ENCODE measurements around the gene ZDHHC6. TPM values are rescaled to one million over a fixed set of nuclear protein-coding genes. Genes with fewer than 3 reads are reported as not detected.

Gene ZDHHC6
- total and polyA plus RNA-seq, 2 of the 8 experiments (the other 6 are each of a cell fraction or from before 2014, with no cell fraction given): 13.6 to 27.4 TPM

- Histone ChIP-seq H3K23me2 (ENCODE audit: low read depth, low read length) (no peaks in the 10 kb centered on the region), H4K91ac (replicated peaks; ENCODE audit: insufficient read length, low read length) (no peak overlapping the region), H2BK12ac (ENCODE audit: low read depth, low read length) (no peak overlapping the region), H2AK5ac (ENCODE audit: low read depth, low read length) (no peak overlapping the region; the same call in 1 of the 2 replicates), H3K9ac (replicated peaks in 1 of 4; ENCODE audit: extremely low read depth in 1 of 4, low read depth in 3 of 4, low read length in 3 of 4) (no peak overlapping the region), H3K9me3 (ENCODE audit: insufficient read depth in 2 of 2, low read depth in 1 of 2, low read length in 1 of 2) (no peaks in the 10 kb centered on the region), H4K20me1 (replicated peaks in 1 of 2; ENCODE audit: control insufficient read depth in 1 of 2, insufficient read depth in 2 of 2, low read length in 2 of 2) (no peaks in the 10 kb centered on the region), H4K5ac (ENCODE audit: insufficient read length, low read depth, low read length) (no peak overlapping the region), H3K4me3 (ENCODE audit: extremely low read depth in 1 of 4, insufficient read depth in 2 of 4, low read depth in 3 of 4, low read length in 4 of 4) (no peak overlapping the region), H4K8ac (ENCODE audit: extremely low read depth, insufficient read depth, low read length) (no peak overlapping the region), H2BK5ac (ENCODE audit: low read depth, low read length) (no peak overlapping the region), H3K27me3 (replicated peaks in 1 of 4; ENCODE audit: control insufficient read depth in 3 of 4, extremely low read depth in 1 of 4, insufficient read depth in 3 of 4, low read length in 3 of 4) (no peaks in the 10 kb centered on the region), H2BK15ac (ENCODE audit: low read length) (no peak overlapping the region), H3K18ac (ENCODE audit: extremely low read depth, low read length) (no peak overlapping the region), H3K4me1 (replicated peaks in 1 of 4; ENCODE audit: control insufficient read depth in 3 of 4, insufficient read depth in 4 of 4, low read length in 3 of 4) (no peaks in the 10 kb centered on the region), H3K79me1 (ENCODE audit: low read depth, low read length) (no peaks in the 10 kb centered on the region; the same call in 1 of the 2 replicates), H3K14ac (ENCODE audit: insufficient read length) (no peak overlapping the region), H2AFZ (ENCODE audit: low read length) (no peak overlapping the region), H2BK20ac (ENCODE audit: low read length) (no peak overlapping the region), H3K27ac (ENCODE audit: low read depth, low read length) (no peak overlapping the region), H3K4me2 (ENCODE audit: insufficient read depth in 1 of 2, low read depth in 2 of 2, low read length in 2 of 2) (no peak overlapping the region), H2BK120ac (replicated peaks; ENCODE audit: low read depth, low read length) (no peak overlapping the region), H3K4ac (replicated peaks; ENCODE audit: insufficient read length, low read depth, low read length) (no peak overlapping the region), H3K23ac (ENCODE audit: insufficient read length) (no peak overlapping the region), H3K79me2 (ENCODE audit: control insufficient read depth in 1 of 2, insufficient read depth in 2 of 2, low read length in 2 of 2) (peaks cover 0 to 24% of the 10 kb centered on the region in 2 experiments; a peak in 2 of 4 replicates), H3K56ac (replicated peaks; ENCODE audit: insufficient read length, low read depth, low read length) (no peak overlapping the region), H3K36me3 (ENCODE audit: control insufficient read depth in 2 of 4, insufficient read depth in 4 of 4, low read length in 3 of 4) (no peaks in the 10 kb centered on the region; a peak in 1 of 8 replicates)
- DNase-seq (ENCODE audit: low read depth in 1 of 2, low spot score in 2 of 2) (no peak), FAIRE-seq (no peak)
- POLR2A ChIA-PET (ENCODE audit: partially characterized antibody): interaction anchor here (0.9 to 2.4 kb wide), 2 partner anchors 8 to 11 kb away, joined by 3 to 16 read pairs; partner anchors contain the start of genes VTI1A and ZDHHC6
- CTCF ChIA-PET (ENCODE audit: partially characterized antibody): interaction anchor here (0.9 to 2.3 kb wide), 5 partner anchors 9 to 146 kb away, joined by 3 to 26 read pairs (median 3); no protein-coding TSS in a partner anchor
- WGBS, 2 experiments (ENCODE audit: extremely low coverage in 1 of 2, insufficient coverage in 1 of 2, insufficient read length in 1 of 2, insufficient replicate concordance in 2 of 2, low coverage in 1 of 2, low lambda C conversion rate in 2 of 2, missing lambda C conversion rate in 1 of 2): 55% methylated on average over 1 of the region's 3 CpGs; no CpG with 5 or more reads in 1 of the 2 experiments
- no peak for TF ChIP-seq SIN3A (conservative IDR thresholded peaks at IDR 0.05 in 1 of 2, IDR thresholded peaks at IDR 0.05 in 1 of 2; ENCODE audit: low read depth in 1 of 2, low read length in 2 of 2)
- no peak for TF ChIP-seq KDM4A (IDR thresholded peaks at IDR 0.05; ENCODE audit: low read depth, low read length, severe bottlenecking)
- no peak for TF ChIP-seq GTF2F1 (IDR thresholded peaks at IDR 0.05; ENCODE audit: borderline replicate concordance, low read depth, low read length)
- TF ChIP-seq TAF7 (optimal IDR thresholded peaks at IDR 0.05; ENCODE audit: borderline replicate concordance, low read depth, low read length): no peak
- no peak for TF ChIP-seq ATF3 (IDR thresholded peaks at IDR 0.05; ENCODE audit: insufficient read depth, low read depth, low read length)
- TF ChIP-seq POU5F1 (IDR thresholded peaks at IDR 0.05; ENCODE audit: low read depth, low read length): no peak
- TF ChIP-seq ASH2L (IDR thresholded peaks at IDR 0.05; ENCODE audit: low read length): no peak
- no peak for TF ChIP-seq TEAD4 (IDR thresholded peaks at IDR 0.05; ENCODE audit: low read depth, low read length)
- no peak for TF ChIP-seq PHF8 (conservative IDR thresholded peaks at IDR 0.05; ENCODE audit: low read depth, low read length)
- TF ChIP-seq E2F6 (IDR thresholded peaks at IDR 0.05): no peak
These were observed 8.4 kb upstream of the ZDHHC6 start for GRCh38 chr10:112454910-112455779.

Data from H1 (cell line).